Vagina (tissue), 2 donors: ENCODE data around the gene TAL1.

Experiments used
- POLR2A ChIP-seq, 2 donors: fragments of 450-650 bp; IDR thresholded peaks; one replicate each; pipeline ENCODE4 v1.6.1; 2017; ENCODE audit warnings: antibody characterized with exemption in 2 of 2, mild to moderate bottlenecking in 2 of 2, moderate library complexity in 2 of 2
- POLR2AphosphoS5 ChIP-seq, 2 donors: sonication (generic); formaldehyde crosslinking; IDR thresholded peaks; one replicate each; pipeline ENCODE4 v1.9.0; 2017; ENCODE audit warnings: antibody characterized with exemption in 2 of 2, mild to moderate bottlenecking in 2 of 2, low read depth in 1 of 2; ENCODE audit not compliant: insufficient read depth in 1 of 2
- TF ChIP-seq, protein P1 (sequence below), 3 experiments: fragments of 450-650 bp in 2 of 3; fragments of 200-600 bp in 1 of 3; sonication (generic) in 1 of 3; IDR thresholded peaks; one replicate each; pipeline ENCODE4 v1.5.1; 2017 to 2019; ENCODE audit warnings: antibody characterized with exemption in 3 of 3, mild to moderate bottlenecking in 2 of 3, moderate library complexity in 2 of 3

DNA sequence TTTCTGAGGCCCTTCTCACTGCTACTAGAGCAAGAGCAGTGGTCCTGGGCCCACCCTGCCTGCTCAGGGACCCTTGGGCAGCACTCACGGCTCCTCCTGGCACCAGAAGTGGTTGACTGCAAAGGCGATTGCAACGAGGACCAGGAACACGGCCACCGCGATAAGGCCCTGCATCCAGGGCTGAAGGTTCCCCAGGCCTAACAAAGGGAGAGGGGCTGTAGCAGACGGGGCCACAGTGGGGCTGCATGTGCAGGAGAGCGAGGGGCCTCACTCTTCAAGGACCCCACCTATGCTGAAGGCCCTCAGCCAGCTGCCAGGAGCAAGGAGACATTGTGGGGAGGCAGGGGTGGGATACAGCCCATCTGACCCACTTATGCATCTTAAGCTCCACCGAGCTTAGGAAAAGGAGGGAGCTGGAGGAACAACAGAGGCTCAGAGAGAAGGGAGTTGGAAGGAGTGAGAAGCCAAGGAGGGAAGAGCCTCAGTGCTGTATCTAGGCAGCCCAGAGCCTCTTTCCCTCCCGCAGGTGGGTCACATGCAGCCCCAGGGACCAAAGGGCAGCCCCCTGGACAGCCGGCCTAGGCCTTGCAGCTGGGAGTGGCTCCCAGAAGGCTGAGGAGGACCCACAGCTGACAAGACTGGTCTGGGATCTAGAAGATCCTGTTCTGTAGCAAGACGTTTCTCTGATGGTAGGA lies 44.6 kb downstream of the TAL1 start:
- TF ChIP-seq, protein P1, sequence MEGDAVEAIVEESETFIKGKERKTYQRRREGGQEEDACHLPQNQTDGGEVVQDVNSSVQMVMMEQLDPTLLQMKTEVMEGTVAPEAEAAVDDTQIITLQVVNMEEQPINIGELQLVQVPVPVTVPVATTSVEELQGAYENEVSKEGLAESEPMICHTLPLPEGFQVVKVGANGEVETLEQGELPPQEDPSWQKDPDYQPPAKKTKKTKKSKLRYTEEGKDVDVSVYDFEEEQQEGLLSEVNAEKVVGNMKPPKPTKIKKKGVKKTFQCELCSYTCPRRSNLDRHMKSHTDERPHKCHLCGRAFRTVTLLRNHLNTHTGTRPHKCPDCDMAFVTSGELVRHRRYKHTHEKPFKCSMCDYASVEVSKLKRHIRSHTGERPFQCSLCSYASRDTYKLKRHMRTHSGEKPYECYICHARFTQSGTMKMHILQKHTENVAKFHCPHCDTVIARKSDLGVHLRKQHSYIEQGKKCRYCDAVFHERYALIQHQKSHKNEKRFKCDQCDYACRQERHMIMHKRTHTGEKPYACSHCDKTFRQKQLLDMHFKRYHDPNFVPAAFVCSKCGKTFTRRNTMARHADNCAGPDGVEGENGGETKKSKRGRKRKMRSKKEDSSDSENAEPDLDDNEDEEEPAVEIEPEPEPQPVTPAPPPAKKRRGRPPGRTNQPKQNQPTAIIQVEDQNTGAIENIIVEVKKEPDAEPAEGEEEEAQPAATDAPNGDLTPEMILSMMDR (IDR thresholded peaks at IDR 0.05) = no peak
- TF ChIP-seq POLR2A (IDR thresholded peaks at IDR 0.05) (no peak), POLR2AphosphoS5 (IDR thresholded peaks at IDR 0.05; ENCODE audit: insufficient read depth in 1 of 2, low read depth in 1 of 2) (no peak)
